ENCODE data around the gene DGKE.

Gene DGKE

DNA sequence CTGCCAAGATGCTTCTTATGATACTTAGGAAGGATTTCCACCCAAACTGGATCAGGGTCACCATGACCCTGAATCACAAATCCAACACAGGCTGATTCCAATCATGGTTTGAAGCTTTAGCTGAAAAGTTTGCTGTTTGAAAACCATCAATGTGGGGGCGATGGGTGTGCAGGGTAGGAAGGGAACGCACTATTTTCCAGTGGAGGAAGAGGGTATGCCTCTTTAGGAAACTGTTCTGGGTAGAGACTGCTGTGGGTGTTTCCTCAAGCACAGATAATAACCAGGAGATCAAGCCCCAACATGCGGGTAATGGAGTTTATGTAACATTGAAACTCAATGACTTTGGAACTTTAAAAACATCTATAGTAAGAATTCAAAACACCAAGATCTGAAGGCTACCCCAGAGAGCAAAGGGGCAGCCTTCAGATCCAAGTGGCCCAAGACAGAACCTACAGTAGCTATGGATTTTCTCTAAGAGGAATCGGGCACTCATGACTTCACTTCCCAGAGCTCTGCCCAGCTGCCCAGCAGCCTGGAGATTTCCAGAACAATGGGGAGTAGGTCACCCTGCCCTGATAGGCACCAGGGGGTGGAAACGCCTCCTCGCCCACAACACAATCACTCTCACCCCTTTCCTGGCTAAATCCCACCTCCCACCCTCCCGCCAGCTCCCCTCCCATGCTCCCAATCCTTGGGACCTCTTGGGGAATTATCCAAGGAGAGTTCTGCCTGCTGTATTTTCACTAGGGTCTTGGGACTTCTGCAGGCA is 57.1 kb downstream of the DGKE start:
- DNase-seq (ENCODE audit: low spot score) = peak; percentile 23

GRCh38 chr17:56891751-56892150 is 57.8 kb downstream of the DGKE start:
- DNase-seq (ENCODE audit: low spot score) = no peak

DNA sequence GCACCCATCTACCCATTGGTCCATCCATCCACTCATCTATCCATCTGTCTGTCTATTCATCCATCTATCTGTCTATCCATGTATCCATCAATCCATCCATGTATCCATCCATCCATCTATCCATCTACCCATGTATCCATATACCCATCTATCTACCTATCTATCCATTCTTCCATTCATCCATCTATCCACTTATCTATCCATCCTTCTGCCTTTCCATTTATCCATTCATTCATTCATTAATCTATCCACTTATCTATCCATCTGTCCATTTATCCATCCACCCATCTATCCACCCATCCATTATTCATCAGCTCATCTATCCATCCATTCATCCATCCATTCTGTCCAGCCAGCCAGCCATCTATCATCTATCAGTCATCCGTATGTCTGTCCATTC is 58.4 kb downstream of the DGKE start:
- DNase-seq (ENCODE audit: low spot score) = no peak

GRCh38 chr17:56893503-56893902 is 59.6 kb downstream of the DGKE start:
- DNase-seq (ENCODE audit: low spot score) = no peak

GRCh38 chr17:56894859-56895455 is 61.0 kb downstream of the DGKE start:
- no peak for DNase-seq (ENCODE audit: low spot score)

DNA sequence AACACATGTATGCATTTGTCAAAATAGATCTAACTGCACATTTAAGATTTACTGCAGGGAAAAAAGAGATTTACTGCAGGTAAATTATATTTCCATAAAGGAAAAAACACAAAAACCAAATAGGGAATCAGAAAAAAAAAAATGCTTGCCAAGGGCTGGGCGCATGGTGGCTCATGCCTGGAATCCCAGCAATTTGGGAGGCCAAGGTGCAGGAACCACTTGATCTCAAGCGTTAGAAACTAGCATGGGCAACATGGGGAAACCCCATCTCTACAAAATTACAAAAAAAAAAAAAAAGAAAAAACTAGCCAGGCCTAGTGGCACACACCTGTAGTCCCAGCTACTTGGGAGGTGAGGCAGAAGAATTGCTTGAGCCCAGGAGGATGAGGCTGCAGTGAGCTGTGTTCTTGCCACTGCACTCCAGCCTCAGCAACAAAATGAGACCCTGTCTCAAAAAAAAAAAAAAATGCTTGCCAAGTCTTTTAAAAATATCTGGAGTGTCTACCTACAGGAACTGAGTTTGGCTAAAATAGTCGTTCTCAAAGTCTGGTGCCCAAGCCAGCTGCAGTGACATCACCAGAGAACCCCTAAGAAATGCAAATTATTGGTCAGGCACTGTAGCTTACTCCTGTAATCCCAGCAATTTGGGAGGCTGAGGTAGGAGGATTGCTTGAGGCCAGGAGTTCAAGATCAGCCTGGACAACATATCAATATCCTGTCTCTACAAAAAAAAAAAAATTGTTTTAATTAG is 62.4 kb downstream of the DGKE start:
- DNase-seq (ENCODE audit: low spot score) = no peak

DNA sequence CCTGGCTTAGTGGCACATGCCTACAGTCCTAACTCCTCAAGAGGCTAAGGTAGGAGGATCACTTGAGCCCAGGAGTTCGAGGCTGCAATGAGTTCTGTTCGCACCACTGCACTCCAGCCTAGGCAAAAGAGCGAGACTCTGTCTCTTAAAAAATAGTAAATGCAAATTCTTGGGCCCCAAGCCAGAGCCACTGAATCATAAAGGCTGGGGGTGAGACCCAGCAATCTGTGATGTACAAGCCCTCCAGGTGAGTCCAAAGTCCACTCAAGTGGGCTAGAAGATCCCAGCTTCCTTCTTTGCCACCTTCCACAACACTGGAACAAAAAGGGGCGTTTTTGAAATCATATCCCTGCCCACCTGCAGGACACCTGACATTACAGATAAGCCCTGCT is 63.0 kb downstream of the DGKE start:
- no peak for DNase-seq (ENCODE audit: low spot score)

DNA sequence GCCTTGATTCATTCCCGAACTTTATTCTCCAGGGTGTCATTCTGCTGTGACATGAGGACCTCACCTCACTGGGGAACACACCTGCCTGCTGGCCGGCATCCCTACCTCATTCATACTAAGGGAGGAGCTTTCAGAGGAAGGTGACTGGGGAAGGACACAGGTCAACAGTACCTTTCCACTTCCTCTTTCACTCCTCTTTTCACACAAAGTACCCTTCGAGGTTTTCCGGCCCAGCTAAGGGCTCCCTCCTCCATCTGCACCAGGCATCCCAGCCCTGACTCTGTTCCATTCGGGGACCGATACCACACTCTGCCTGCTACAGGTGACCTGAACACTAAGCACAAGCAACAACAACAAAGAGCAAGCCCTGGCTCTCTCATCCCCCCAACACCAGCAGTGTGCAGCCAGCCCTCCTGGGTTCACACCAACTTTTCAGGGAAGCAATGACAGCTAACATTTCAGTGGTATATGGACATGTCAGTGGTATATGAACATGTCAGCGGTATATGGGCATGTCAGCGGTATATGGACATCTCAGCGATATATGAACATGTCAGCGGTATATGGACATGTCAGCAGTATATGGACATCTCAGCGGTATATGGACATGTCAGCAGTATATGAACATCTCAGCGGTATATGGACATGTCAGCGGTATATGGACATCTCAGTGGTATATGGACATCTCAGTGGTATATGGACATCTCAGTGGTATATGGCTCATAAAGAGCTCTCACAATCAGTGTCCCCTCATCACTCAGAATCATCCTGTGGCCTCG is 63.9 kb downstream of the DGKE start:
- DNase-seq (ENCODE audit: low spot score) = no peak

DNA sequence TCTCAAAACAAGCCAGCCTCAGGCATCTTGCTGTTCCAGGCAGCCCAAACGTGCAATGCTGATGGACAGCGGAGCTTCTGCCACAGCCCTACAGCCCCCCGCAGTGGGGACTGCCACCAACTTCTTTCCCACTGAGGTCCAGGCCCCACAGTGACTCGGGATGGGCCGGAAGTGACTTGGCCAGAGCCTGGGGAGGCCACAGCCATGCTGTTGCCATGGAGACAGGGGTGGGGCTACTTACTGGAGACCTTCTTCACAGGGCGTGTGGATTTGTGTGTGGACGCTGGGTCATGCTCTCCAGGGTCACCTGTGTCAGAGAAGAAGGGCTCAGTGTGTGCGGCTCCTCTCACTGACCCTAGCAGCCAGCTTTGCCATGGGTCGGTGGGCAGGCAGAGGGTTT is 64.9 kb downstream of the DGKE start:
- DNase-seq (ENCODE audit: low spot score) = no peak

DNA sequence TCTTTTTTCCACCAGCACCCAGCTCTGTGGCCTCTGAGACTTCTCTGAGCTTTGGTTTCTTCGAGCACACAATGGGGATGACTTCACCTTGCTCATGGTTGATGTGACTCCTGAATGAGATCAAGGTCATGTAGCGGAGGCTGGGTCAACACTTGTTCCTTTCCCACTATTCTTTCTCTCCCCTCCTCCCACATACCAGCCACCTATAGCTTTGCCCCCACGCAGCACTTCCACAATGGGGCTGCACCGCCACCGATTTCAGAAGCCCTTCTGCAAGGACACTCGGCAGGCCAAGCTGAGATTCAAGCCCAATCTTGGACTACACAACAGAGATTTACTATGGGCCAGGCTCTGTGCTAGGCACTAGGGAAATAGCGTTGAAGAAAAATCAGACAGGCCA is 65.5 kb downstream of the DGKE start:
- no peak for DNase-seq (ENCODE audit: low spot score)

- DNase-seq (ENCODE audit: low spot score) = no peak
These were observed 68.4 kb downstream of the DGKE start for GRCh38 chr17:56902348-56902747.

DNA sequence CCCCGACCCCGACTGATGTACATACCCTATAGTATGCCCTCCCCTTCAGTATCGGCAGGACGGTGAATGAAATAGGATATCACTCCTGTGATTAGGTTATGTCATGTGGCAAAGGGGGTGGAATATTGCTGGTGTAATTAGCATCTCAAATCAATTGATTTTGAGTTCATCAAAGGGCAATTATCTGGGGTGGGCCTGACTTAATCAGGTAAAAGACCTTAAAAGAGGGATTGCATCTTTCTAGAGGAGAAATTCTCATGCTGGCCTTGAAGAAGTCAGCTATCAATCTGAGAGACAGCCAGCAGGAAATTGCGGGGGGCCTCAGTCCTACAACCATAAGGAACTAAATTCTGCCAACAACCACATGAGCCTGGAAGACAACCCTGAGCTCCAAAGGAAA is 69.6 kb downstream of the DGKE start:
- DNase-seq (ENCODE audit: low spot score) = no peak

- no peak for DNase-seq (ENCODE audit: low spot score)
These were observed 74.1 kb downstream of the DGKE start for GRCh38 chr17:56908001-56908542.

GRCh38 chr17:56909742-56910508 is 76.0 kb downstream of the DGKE start:
- DNase-seq (ENCODE audit: low spot score) = no peak

DNA sequence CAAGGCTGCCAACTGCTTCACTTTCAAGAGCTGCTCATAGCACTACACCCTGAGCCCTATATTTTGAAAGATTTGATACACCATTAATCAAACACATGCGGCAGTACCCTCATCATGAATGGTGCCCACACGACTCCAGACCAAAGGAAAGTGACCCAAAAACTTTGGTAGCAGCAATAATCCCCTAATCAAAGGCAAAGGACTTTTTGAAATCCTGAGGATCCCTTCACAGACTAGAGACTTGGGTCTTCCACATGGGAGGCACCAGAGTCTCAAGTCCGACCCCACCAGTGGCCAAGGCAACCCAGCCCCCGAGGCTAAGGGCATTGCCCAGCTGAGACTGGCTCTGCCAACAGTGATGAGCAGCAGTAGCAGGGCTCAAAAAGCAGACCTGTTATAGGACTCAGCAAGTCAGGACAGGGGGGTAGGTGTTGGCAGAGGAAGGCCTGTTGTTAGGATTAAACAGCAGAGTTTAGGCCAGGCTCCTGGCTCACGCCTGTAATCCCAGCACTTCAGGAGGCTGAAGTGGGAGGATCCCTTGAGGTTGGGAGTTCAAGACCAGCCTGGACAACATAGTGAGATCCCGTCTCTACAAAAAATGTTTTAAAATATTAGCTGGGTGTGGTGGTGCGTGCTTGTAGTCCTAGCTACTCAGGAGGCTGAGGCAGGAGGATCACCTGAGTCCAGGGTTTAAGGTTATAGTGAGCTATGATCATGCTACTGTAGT is 76.7 kb downstream of the DGKE start:
- DNase-seq (ENCODE audit: low spot score) = no peak

DNA sequence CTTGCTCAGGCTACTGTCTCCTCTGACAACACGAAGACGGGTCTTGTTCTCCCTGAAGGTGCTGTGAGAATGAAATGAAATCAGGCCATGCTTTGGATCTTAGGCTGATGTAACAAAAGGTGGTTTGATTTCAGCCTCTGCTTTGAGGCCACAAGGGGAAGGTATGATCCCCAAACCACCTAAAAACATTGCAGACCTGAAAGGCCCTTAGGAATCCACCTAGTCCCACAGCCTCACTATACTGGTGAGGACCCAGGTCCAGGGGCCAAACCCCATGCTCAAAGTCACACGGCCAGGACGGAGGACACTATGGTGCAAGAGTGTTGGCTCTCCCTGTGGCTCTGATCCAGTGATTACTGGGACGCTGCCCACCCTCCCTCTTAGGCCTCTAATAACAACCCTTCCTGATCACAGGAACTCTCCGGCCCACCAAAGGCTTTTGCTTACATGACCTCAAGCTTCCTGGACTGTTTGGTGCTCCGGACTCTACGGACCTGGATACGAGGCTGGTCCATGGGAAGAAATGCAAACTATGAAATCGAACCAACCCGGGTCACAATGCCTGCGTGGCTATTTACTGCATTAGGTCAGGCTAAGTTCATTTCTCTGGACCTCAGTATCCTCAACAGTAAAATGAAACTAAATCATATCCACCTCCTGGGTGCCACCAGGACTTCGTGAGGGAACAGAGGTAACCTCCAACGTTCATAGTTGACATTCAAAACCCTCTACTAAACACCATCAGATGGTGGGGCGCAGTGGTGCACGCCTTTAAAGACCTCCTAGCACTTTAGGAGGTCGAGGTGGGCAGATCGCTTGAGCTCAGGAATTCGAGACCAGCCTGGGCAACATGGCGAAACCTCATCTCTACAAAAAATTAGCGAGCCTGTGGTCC is 78.4 kb downstream of the DGKE start:
- no peak for DNase-seq (ENCODE audit: low spot score)

DNA sequence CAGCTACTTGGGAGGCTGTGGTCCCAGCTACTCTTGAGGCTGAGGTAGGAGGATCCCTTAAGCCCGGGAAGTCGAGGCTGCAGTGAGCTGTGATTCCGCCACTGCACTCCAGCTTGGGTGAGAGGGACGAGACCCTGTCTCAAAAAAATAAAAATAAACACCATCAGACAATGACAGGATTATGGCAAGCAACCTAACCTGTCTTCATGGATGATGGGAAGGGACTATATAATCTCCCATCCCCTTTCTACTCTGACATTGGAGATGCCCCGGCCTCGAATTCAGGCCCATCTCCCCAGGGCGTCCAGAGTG is 79.0 kb downstream of the DGKE start:
- no peak for DNase-seq (ENCODE audit: low spot score)

DNA sequence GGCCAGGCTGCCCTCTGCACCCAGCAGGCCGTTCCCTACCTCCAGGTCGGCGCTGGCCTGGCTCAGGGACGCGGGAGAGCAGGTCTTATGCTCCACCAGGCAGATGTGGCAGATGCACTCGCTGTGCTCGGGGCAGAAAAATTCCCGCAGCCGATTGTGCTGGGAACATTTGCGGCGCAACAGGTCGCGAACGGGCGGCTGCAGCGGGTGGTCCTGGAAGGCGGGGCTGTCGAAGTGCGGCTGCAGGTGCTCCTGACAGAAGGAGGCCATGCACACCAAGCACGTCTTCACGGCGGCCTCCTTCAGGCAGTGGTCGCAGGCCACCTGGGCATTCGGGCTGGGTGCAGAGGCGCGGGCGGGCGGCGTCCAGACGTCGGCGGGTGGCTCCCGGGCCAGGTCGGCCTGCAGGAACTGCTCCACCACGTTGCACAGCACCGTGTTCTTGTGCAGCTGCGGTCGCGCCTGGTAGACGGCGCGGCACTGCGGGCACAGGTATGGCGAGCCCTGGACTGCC is 79.5 kb downstream of the DGKE start:
- DNase-seq (ENCODE audit: low spot score) = no peak

GRCh38 chr17:56913867-56914580 is 80.1 kb downstream of the DGKE start, which contains the start of gene TRIM25:
TRIM25 (minus strand) TSS chr17:56914049; CDS start chr17:56913988, 61 bp downstream.
- peak; percentile 77 for DNase-seq (ENCODE audit: low spot score)

All from putamen (tissue), 1 donor.